Measurements from ENCODE around the gene FRMD4B.
"Not testable (repeated sequence)": the region's sequence is repeated elsewhere in the genome, so short reads cannot be mapped to it uniquely, and the experiment has no call there.

FRMD4B gene

GRCh38 chr3:69236812-69237707 lies 148.8 kb downstream of the FRMD4B start:
- DNase-seq = no peak

DNA sequence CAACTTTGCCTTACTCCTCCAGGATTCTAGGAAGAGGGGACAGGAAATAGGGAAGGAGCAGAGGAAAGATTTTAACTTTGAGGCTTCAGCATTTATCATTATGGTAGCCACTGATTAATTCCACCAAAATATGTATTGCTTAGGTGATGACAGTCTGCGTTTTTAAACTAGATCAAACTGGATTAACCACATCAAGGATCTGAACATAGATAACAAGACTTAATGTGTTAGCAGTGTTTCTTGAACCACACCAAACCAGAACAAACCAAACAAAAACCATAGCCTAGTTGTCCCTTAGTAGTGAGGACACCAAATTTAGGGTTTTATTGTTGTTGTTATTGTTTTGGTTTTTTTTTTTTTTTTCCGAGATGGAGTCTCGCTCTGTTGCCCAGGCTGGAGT lies 150.0 kb downstream of the FRMD4B start:
- DNase-seq = no peak

GRCh38 chr3:69235227-69235626 lies 150.7 kb downstream of the FRMD4B start:
- not testable (repeated sequence) for DNase-seq

DNA sequence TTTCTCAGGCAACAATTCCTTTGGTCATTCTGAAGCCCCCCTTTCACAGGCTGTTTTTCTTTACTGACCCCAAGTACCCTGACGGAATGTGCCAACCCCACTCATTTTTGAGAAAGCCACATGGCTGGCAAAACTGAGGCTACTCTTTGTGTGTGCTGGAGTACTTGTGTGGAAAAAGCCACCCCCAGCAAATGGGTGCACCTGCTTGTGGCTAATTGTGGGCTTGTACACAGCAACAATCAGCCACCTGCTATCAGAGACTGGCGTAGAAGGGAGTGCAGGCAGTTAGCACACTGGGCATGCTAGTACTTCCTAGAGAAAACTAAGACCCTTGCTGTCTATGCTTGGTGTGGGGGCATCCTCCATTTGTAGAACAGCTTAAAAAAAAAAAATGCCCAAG lies 153.4 kb downstream of the FRMD4B start:
- DNase-seq = no peak

GRCh38 chr3:69231929-69232440 lies 153.9 kb downstream of the FRMD4B start:
- DNase-seq = no peak

GRCh38 chr3:69226071-69226470 lies 159.8 kb downstream of the FRMD4B start:
- DNase-seq = no peak

- no peak for DNase-seq
These were observed 166.7 kb downstream of the FRMD4B start for GRCh38 chr3:69219101-69219708.

GRCh38 chr3:69218079-69218478 lies 167.8 kb downstream of the FRMD4B start:
- no peak for DNase-seq

DNA sequence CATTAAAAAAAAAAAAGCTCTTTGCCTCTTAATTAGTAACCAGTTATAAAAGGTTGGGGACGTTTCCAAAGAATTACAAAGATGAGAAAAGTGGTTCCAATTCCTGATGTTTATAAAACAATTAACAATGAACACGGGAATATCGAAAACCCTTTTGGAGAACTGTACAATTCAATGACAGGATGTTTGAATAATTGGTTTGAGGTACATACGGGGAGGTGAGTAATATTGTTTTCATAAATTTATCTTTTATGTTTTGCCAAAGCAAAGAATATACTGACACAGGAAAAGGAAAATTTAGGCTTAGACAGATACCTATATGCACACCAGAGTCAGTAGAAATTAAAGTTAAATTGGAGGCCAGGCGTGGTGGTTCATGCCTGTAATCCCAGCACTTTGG lies 168.9 kb downstream of the FRMD4B start:
- DNase-seq = no peak

DNA sequence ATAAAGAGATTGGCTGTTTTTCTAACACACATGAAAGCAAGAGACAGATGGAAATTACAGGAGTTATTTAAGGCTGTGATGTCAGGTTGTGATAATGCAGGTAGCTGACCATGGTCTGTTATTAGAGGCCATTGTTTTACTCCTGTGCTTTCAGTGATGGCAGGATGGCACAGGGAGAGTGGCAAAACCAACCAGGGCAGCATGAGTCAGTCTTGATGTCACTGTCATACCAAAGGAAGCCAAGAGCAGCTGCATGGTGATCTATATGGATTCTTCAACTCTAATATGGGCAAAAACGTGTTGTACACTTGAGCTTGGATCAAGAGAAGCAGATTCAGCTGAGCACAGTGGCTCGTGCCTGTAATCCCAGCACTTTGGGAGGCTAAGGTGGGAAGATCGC lies 171.6 kb downstream of the FRMD4B start:
- no peak for DNase-seq

DNA sequence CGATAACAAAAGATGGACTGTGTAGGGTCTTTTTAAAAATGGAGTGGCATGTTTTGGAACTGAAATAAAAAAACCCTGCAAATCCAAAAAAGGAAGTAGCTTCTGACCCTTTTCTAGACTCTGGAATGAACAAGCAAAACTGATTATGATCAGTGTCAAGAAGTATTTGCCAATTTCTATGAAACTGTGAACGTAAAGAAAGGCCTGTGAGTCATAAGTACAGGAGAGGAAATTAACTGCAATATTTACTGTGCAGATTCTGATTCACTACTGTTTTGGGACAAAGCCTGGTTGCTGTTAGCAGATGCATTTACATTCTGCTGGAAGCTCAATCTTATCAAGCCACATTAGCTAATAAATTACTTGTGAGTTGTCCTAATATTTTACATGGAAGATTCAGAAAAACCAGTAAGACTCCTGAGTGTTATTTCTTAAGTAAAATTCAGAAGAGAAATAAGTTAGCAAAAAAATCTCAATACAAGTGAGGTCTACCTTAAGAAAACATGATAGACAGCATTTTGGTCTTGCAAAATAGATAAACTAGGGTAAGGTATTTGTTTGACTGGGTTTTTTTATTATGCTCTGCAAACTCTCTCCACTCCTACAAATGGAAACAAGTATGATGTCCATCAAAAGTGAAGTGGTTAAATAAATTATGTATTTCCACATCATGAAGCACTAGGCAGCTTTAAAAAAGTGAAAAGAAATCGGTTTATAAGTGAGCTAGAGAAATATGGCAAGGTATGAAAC lies 173.3 kb downstream of the FRMD4B start:
- no peak for DNase-seq

GRCh38 chr3:69210068-69210730 lies 175.7 kb downstream of the FRMD4B start:
- no peak for DNase-seq

GRCh38 chr3:69209413-69209812 lies 176.5 kb downstream of the FRMD4B start:
- DNase-seq = no peak

- DNase-seq = no peak
These were observed 178.9 kb downstream of the FRMD4B start for GRCh38 chr3:69207031-69207430.

GRCh38 chr3:69205385-69205784 lies 180.5 kb downstream of the FRMD4B start:
- DNase-seq = no peak

DNA sequence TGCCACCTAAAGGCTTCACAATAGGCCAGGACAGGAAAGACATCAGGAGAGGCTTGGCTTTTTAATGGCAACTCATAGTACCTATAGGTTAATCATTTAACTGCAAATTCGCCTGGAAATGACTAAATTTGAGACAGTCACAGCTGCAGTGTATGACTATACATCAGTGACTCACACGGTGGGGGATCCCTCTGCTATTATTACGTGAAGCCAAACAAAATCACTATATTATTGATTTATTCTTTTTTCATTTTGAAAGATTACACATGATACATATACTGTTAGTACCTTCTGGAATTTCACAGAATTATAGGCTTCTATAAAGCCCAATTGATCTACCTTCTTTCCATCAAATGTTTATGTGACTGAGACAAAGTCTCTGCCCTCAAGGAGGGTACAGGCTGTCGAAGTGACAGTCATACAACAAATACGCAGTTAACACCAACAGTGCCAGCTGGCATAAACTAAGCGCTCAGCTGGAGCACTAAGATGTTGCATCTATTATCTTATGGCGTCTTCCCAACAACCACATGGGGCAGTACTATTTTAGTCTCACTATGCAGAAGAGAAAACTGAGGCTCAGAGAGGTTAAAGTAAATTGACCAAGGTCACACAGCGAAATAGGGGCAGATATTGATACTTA lies 181.5 kb downstream of the FRMD4B start:
- no peak for DNase-seq

DNA sequence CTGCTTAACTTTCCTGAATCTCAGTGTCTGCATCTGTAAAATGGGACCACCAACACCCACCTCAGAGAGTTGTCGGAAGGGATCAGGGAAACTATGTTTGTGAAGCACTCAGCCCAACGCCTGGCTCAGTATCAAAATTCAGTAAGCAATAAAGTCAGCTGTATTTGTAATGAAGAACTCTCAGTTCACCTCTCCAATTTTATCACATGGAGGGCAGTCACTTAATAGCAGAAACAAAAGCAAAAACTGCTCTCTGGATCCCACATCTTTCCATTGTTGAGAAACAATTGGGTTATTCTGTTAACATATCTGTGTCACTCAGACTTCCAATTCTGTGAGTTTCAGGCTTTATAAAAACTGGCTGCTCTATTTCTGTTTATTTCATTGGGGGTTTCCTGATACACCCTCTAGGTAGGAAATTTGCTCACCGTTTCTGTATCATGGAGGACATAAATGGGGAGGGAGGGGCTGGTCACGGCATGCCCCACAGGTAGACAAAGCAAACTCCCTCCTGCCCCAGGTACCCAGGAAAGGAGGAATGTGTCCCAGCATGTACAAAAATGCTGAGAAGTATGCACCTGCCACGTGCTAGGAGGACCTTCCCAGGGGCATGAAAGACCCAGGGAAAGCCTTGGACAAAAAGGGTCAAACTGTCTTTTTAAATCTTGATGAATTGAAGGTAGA lies 182.1 kb downstream of the FRMD4B start:
- no peak for DNase-seq

DNA sequence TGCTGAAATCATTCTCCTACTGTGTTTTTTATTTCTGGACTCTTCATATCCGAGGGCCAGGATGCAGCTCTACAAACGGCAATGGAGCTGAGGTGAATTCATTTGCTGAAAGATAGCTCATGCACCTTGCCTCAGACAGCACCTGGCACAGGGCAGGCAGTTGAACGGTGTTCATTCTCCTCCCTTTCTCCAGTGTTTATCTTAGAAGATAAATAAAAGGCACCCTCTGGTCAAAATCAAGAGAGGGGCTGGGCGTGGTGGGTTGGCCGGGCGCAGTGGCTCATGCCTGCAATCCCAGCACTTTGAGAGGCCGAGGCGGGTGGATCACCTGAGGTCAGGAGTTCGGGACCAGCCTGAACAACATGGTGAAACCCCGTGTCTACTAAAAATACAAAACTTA lies 184.2 kb downstream of the FRMD4B start:
- DNase-seq = no peak

- DNase-seq = no peak
These were observed 185.4 kb downstream of the FRMD4B start for GRCh38 chr3:69200384-69201068.

- DNase-seq = no peak
These were observed 185.9 kb downstream of the FRMD4B start for GRCh38 chr3:69199942-69200341.

- no peak for DNase-seq
These were observed 187.9 kb downstream of the FRMD4B start for GRCh38 chr3:69197922-69198530.
